Pericardium fibroblast (primary cell): ENCODE data around the gene NOL12. TPM values are rescaled to one million over a fixed set of nuclear protein-coding genes. Genes with fewer than 3 reads are reported as not detected.

Source experiments
- total RNA-seq: library from RNA; depleted of rRNA; stranded (reverse); fragments of >200 nt; gene quantifications from 2 replicates; pipeline ENCODE4 v1.2.3, GENCODE V29; 2015

The NOL12 gene, protein sequence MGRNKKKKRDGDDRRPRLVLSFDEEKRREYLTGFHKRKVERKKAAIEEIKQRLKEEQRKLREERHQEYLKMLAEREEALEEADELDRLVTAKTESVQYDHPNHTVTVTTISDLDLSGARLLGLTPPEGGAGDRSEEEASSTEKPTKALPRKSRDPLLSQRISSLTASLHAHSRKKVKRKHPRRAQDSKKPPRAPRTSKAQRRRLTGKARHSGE
- 8.6 and 14.6 TPM in 2 replicates for total RNA-seq

DNA sequence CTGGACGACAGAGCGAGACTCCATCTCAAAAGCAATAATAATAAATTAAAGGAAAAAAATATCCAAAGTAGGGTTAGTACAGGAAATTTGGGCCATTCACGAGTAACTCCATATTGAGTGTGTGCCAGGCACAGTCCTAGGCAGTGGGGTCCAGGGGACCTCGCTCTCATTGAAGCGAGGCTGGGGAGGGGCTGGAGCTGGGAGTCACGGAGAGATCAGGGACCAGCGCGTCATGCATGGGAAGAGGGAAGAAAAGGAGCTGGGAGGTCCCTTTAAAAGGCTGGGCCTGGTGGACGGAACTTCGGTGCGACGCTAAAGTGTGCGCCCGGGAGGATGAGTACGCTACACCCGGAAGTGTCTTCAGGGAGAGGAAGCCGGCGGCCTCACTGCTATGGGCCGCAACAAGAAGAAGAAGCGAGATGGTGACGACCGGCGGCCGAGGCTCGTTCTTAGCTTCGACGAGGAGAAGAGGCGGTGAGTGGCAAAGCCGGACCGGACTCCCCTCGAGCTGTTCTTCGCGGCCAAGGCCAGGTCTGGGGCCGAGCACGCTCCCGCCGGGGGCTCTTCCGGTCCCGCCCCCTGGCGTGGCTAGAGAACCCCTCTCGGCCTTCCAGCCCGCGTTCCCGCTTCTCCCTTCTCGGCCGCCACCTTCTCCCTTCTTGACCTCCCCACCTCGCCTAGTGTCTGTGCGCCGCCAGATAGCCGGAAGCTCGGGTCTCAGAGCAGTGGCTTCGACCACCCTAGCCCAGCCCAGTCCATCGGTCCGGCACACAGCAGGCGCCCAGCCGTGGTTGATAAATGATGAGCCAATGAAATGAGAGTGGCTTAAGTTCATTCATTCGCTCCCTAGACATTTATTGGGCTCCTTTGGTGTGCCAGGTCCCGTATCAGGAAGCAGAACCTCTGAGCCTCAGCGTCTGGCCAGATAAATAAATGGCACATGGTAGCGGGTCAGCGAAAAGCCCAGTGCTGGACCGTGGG is at the start of gene NOL12:
Gene NOL12 (plus strand): TSS at position 342 of the 981 bp plus-strand sequence. CDS start 50 bp downstream, at position 392.

DNA sequence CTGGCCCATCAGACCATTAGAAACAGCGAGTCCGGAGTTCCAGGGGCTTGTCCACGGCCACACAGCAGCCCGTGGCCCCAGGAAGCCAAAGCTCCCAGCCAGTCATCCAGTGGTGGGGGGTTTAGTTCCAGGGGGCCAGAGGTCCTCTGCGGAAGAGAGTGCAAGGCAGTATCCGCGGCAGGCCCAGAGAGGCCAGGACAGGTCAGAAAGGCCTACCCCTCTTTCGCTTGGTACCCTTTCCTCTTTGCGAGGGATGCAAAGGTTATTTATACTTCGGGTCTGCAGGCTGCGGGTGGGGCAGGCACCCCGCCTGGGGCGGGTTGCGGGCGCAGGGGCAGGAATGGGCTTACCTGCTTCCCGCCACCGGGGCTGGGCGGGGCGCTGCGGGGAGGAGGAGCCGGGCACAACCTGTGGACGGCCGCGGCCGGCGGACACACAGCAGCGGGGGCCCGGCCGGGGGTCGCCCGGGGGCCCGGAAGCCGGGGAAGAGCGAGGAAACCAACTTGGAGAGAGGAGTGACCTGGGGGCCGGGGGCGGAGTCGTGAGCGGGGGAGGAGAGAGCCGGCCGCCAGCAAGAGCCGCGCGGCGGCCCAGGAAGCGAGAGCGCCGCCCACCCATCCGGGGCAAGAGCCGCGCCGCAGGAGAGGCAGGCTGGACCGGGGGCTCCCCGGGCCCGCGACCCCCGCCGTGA is 46.9 kb upstream of the NOL12 start, which contains the start of gene SH3BP1:
Gene SH3BP1 (plus strand): TSS at position 600 of the 691 bp plus-strand sequence. CDS start 119 bp downstream, outside the sequence.

DNA sequence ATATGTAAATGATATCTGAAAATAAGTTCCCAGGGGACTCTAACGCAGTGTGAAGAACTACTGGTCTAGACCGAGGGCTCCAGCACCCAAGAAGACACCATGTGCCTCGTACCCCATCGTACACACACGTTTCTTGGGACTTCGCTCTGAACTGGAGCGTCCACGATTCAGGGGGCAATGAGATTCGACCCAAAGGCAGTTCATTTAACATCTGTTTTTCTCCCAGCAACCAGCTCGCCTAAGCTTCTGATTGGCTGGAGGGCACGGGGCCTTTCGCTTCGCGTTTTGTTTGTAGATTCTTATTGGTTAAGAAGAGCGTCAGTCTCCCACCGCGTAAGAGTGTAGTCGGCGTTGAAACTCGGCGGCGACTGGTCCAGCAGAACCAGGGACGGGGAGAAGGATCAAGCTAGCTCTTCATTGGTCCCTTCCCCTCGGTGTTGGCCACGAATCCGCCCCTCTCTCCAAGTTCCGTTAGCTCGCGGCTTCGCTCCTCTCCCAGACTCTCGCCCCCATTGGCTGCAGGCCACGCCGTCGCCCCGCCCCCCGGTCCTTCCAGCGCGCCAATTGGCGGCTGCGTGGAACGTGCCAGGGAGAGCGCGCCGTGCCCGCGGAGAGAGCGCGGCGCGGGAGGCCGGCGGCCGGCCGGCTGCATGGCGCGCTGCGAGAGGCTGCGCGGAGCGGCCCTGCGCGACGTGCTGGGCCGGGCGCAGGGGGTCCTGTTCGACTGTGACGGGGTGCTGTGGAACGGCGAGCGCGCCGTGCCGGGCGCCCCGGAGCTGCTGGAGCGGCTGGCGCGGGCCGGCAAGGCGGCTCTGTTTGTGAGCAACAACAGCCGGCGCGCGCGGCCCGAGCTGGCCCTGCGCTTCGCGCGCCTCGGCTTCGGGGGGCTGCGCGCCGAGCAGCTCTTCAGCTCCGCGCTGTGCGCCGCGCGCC is 27.7 kb upstream of the NOL12 start, which contains the start of gene PDXP:
Gene PDXP (plus strand): TSS at position 591 of the 933 bp plus-strand sequence. CDS start 60 bp downstream, at position 651.

DNA sequence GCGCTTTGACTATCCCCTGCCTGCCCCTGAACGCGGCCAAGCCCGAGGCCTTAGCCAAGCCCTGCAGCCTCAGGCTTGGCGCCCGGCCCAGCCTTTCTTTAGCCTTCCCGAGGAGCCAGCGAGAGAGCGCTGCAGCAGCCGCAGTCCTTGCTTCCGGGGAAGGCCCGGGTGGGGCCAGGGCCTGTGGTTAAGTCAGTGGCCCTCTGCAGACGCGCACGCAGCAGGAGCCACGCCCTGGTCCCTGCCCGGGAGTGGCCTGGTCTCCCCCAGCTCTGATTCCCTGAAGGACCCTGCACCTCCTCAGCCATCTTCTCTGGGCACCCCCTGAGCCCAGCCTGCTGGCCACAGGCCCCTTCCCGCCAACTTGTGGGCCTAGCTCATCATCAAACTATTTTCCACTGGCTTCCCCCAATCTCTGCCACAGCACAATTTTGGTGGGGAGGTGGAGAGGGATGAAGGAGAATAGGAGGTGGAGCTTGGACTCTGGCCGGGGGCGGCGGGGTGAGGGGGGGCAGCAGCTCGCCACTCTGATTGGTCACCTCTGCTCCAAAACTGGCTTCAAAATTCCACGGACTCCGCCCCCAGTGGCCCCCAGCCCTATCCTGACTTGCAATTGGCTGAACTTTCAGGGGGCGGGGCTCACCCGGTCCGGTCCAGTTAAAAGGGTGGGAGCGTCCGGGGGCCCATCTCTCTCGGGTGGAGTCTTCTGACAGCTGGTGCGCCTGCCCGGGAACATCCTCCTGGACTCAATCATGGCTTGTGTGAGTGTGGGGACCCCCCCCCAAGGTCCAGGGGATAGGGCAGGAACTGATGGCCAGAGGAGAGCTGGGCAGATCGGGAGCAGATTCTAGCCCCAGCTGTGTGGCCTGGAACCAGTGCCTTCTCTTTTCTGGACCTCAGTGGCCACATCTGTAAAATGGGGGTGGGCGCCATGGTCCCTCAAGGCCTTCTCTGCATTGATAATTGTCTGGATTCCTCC is 10.9 kb upstream of the NOL12 start, which contains the start of gene LGALS1:
Gene LGALS1 (plus strand): TSS at position 686 of the 979 bp plus-strand sequence. CDS start 67 bp downstream, at position 753.

DNA sequence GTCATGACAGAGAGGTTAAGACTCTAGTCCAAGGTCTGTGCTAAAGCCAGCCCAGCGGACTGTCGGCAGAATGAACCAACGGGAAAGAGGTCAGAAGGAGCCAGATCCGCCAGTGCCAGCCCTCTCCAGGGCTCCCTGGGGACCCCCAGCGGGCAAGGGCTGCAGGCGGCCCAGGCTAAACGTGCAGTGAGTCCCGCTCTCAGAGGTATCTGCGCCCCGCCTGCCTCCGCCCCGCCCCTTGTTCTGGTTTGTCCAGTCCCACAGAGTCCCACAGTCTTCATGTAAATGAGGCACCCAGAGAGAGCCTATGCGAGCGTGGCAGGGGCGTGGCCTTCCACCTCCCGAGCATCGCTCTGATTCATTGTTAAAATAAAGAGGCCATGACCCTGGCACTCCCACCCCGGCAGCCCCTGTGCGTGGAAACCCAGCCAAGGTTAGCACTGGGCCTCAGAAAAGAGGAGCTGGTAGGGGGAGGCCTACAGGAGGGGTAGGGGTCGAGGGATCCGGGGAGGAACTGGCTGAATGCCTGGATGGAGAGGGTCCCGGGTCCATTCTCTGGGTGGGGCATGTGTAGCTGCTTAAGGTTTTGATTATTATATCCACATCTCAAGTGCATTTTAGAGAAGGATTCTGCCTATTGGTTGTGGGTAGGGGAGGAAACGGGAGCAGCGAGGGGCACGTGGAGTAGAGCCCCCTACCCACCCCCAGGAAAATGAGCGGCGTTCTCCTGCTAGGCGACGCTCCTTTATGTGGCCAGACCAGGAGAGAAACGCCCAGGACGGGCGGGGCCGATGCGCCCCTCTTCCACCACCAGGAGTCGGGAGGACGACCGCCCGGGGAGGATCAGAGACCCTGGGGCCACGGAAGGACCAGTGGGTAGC is 10.8 kb downstream of the NOL12 start, which contains the start of gene TRIOBP:
Gene TRIOBP (plus strand): TSS at position 392 of the 881 bp plus-strand sequence. CDS start 4,318 bp downstream, outside the sequence.

Other genes with a start within 250 kb of the NOL12 start
- not detected in 2 replicates for gene MFNG, start 200.0 kb upstream of the NOL12 start, total RNA-seq
- gene CARD10, start 166.9 kb upstream of the NOL12 start, total RNA-seq, result 5.6 and 9.1 TPM in 2 replicates
- 118 and 169 TPM in 2 replicates for gene CDC42EP1, start 125.9 kb upstream of the NOL12 start, total RNA-seq
- gene LGALS2, start 106.3 kb upstream of the NOL12 start, total RNA-seq, result 0.58 TPM in 1 of 2 replicates, not detected in the other
- gene GGA1, start 77.5 kb upstream of the NOL12 start, total RNA-seq, result 27.5 and 30.8 TPM in 2 replicates
- gene SH3BP1, start 46.7 kb upstream of the NOL12 start, total RNA-seq, result 16.1 and 18.7 TPM in 2 replicates
- 12.9 and 17.4 TPM in 2 replicates for gene PDXP, start 27.6 kb upstream of the NOL12 start, total RNA-seq
- 4,461 and 4,473 TPM in 2 replicates for gene LGALS1, start 10.7 kb upstream of the NOL12 start, total RNA-seq
- 157 and 214 TPM in 2 replicates for gene TRIOBP, start 10.7 kb downstream of the NOL12 start, total RNA-seq
- 32.4 and 40.8 TPM in 2 replicates for gene GCAT, start 121.6 kb downstream of the NOL12 start, total RNA-seq
- gene GALR3, start 137.0 kb downstream of the NOL12 start, total RNA-seq, result not detected in 2 replicates
- gene ANKRD54, start 158.0 kb downstream of the NOL12 start, total RNA-seq, result 26.5 and 30.0 TPM in 2 replicates
- 447 and 612 TPM in 2 replicates for gene EIF3L, start 163.1 kb downstream of the NOL12 start, total RNA-seq
- 30.6 and 31.7 TPM in 2 replicates for gene MICALL1, start 220.0 kb downstream of the NOL12 start, total RNA-seq